ENCODE data around the gene ERMP1.

Gene ERMP1

DNA sequence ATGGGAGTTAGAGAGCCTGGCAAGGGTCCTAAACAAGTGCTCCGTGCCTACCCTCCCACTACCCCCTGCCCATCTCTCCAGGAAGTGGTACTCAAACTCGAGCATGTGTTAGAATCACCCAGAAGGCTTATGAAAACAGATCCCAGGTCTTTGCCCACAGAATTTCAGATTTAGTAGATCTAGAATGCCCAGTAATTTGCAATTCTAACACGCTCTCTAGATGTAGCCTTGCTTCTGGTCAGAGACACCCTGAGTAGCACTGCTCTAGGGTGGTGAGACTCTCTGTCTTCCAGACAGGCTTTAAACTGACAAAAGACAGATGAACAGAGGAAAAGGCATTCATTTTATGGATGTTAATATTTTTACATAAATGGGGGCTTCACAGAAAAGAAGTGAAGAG is 20.7 kb upstream of the ERMP1 start:
- no peak for DNase-seq (ENCODE audit: low read depth in 1 of 2, low spot score in 1 of 2)

DNA sequence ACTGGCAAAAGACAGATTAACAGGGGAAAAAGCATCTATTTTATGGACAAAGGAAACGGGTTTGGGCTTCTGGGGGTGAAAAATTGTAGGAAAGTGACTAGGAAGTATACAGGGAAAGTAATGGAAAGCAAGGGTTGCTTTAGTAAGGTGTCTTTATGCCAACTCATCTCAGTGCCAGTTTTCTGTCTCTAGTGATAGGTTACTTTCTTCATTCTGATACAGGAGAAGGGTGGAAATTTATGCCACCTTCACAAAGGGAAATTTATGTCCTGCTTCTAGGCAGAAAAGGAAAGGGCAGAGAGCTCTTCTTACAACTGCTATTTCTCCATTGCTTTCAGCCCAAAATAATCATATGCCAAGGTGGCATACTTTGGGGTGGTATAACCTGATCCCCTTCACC is 20.1 kb upstream of the ERMP1 start:
- no peak for DNase-seq (ENCODE audit: low read depth in 1 of 2, low spot score in 1 of 2)

DNA sequence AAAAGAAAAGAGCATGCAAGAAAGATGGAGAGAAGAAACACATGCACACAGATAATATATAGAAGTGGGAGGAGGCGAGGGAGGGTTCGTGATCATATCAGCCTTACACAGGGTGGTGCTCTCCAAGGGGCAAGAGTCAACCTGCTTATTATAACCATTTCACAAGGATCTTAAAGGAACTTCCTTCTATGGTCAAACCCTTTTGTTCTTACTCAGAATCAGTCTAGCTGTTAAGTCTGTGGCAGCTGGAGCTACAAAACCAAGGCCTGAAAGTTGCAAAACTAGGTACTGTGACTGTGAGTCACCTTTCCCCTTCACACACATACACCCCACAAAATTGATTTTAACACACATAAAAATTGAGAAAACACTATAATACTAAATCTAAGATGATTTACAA is 18.5 kb upstream of the ERMP1 start:
- peak in 1 of 2 donors; percentile 51 for DNase-seq (ENCODE audit: low read depth in 1 of 2, low spot score in 1 of 2)

DNA sequence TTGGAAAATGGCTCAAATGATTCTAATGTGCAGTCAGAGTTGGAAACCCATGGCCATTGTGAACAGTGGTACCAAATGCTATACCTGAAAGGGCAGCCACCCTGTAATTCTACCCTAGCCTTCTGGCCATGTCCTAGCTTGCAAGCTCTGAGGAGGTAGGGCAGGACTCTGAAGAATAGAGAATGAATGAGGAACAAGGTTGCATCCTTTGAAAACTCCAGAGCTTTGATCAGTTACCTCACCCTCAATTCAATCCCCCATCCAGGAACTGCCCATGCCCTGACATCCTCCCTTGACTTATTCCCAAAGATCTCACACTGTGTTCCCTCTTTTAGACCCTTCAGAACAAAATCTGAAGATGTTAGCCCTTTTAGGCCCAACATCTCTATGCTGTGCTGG is 17.8 kb upstream of the ERMP1 start:
- no peak for DNase-seq (ENCODE audit: low read depth in 1 of 2, low spot score in 1 of 2)

DNA sequence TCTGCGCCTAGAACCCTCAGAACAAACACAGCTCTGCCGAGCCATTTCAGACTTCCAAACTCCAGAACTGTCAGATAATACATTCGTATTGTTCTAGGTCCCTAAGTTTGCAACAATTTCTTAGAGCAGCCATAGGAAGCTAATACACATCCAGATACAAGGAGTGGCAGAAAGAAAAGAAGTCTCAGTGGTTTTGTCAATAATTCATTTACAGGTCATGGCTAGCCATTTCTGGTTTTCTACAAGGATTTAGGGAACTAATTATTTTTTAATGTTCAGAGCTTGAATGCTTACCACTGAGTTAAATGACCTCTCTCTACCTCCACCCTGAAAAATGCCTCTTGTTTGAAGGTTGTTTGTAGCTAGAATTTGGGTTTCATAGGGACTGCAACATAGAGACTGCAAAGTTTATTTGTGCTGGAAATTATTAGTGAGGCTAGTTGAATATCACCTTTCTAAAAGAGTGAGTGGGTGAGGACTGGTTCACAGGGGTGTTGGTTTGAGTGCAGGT is 15.5 kb upstream of the ERMP1 start:
- DNase-seq (ENCODE audit: low read depth in 1 of 2, low spot score in 1 of 2) = no peak

DNA sequence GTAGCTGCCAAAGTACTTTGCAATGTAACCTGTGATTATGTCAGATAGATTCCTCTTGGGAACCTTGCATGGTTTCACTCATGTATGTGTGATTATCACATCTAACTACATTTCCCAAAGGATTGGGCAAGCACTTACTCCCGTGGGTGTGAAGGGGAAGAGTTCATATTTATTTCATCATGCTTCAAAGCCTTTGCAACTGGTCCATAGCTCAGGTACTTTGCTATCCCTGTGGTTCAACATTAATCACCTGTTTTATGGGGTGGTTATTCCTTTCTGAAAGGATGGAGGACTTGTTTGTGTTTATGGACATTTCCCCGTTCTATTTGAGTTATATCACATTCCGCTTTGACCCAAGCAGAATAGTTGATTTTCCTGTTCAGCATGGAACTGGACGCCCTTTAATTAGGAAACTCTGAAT is 13.6 kb upstream of the ERMP1 start:
- DNase-seq (ENCODE audit: low read depth in 1 of 2, low spot score in 1 of 2) = no peak

DNA sequence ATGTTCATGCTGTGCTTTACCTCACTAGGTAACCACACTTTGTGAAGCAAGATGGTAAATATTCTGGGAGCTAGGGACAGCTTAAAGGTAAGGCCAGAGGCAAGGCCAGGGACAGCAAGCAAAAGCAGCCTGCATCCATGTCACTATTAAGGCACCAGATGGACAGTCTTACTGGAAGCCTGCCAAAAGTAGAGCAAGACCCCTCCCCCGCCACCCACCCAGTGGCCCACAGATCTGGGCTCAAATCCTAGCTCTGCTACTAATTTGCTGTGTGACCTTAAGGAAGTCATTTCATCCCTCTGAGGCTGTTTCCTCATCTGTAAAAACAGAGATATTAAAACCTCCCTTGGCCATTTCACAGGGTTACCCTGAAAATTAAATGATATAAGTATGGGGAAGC is 13.2 kb upstream of the ERMP1 start:
- no peak for DNase-seq (ENCODE audit: low read depth in 1 of 2, low spot score in 1 of 2)

DNA sequence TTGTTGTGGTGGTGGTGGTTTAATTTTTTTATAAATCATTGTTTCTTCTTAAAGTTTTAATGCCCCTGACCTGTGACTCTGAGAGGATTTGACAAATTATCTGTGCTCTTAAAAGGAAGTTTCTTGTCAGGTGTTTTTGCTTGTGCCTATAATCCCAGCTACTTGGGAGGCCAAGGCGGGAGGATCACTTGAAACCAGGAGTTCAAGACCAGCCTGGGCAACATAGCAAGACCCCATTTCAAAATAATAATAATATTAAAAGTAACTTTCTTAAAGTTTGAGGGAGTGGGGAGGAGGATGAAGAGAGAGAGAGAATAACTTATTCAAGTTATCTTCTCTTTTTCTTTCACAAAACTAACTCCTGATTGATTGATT is 12.2 kb upstream of the ERMP1 start:
- DNase-seq (ENCODE audit: low read depth in 1 of 2, low spot score in 1 of 2) = no peak

DNA sequence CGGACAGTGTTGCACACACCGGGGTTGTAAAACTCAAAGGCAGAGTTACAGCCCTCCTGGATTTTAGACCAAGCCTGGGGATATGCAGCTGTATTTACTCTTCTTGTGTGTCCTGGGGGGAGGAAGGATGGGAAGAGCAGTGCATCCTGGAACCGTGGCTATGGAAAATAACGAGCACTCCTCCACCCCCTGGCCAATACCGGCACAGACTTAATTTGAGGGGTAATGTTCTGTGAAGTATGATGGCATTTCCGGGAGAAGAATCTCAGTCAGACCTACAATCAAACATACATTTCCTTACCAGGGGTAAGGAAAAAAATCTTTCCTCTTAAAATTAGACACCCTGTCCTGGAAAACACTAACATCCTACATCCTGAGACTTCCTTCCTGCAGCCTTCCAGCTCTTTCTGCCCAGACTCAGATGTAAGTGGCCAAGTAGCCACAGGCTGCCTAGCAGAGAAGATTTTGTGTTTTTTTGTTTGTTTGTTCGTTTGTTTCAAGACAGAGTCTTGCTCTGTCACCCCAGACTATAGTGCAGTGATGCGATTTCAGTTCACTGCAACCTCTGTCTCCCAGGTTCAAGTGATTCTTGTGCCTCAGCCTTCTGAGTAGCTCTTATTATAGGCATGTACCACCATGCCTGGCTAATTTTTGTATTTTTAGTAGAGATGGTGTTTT is 11.0 kb upstream of the ERMP1 start:
- DNase-seq (ENCODE audit: low read depth in 1 of 2, low spot score in 1 of 2) = no peak

DNA sequence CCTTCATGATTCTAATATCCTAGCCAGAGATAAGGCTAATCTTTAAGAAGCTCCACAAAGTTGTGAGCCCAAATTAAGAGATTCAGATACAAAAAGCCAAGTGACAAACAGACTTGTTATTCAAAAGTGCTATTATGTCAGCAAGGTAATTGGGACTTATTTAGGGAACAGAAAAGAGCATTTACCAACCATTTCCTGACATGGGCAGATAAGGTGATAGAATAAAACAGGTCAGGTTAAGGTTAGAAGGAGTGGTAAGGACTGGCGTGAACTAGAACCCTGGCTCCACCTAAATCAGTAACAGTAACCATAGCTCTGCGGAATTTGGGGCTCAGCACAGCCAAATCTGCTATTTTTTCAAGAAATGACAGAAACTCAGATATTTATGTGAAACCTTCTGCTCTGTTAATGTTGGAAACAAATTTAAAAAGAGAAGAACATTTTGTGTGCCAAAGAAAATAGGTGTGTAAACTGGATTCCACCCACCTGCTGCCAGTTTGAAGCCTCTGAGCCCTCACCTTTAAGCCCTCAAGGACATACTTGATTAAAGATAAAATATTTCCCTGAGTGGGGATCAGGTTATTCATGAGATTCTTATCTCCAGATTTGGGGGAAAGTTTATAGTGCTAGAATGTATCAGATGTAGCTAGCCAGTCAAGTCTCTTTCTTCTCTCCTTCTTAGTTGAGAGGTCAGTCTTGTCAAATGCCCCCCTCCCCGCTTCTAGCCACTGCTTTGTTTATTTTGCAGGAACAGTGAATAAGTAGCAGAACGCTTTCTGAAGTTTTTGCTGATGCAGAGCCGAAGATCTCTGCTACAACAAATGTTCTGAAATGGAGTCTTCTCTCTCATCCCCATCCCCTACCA is 10.2 kb upstream of the ERMP1 start:
- DNase-seq (ENCODE audit: low read depth in 1 of 2, low spot score in 1 of 2) = no peak

DNA sequence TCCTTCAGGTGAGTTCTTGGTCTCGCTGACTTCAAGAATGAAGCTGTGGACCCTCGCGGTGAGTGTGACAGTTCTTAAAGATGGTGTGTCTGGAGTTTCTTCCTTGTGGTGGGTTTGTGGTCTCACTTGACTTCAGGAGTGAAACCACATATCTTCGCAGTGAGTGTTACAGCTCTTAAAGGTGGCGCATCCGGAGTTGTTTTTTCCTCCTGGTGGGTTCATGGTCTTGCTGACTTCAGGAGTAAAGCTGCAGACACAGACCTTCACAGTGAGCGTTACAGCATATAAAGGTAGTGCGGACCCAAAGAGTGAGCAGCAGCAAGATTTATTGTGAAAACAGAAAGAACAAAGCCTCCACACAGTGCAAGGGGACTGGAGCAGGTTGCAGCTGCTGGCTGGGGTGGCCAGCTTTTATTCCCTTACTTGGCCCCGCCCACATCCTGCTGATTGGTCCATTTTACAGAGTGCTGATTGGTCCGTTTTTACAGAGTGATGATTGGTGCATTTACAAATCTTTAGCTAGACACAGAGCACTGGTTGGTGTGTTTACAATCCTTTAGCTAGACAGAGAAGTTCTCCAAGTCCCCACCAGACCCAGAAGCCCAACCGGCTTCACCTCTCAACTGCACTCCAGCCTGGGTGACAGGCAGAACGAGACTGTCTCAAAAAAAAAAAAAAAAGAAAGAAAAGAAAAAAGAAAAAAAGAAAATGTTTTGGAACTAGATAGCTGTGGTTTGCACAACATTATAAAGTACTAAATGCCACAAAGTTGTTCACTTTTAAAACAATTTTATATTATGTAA is 9.1 kb upstream of the ERMP1 start:
- DNase-seq (ENCODE audit: low read depth in 1 of 2, low spot score in 1 of 2) = peak in 1 of 2 donors; percentile 42

DNA sequence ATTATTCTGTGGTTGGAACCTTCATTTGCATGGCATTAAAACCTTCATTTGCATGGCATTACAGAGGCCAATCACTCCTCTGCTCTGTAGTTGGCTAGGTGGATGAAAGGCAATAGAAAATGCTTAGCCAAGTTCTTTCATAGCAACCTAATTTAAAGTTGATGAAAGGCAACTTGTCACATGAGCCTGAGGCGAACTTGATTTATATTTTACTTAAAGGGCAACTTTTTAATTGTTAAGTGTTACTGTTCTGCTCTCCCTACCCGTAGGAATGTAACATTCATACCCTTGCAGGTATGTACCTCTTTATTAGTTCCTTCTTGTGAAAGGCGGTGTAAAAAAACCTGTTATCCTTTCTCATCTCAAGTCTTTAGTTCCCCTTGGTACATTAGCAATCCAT is 7.9 kb upstream of the ERMP1 start:
- no peak for DNase-seq (ENCODE audit: low read depth in 1 of 2, low spot score in 1 of 2)

DNA sequence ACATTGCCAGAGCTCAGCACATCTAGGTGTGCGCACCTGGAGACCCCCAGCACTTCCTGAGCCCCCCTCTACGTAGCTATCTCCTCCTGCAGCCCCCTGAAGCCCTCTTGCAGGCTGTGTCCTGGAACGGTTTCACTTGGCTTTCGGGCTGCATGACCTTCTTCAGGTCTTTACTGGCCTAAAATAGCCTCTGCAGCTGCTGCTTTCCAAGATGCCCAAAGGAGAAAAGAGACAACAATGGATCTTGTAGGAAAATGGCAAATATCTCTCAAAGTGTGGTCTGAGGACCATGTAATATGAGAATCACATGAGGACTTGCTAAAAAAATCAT is 6.6 kb upstream of the ERMP1 start:
- DNase-seq (ENCODE audit: low read depth in 1 of 2, low spot score in 1 of 2) = no peak

DNA sequence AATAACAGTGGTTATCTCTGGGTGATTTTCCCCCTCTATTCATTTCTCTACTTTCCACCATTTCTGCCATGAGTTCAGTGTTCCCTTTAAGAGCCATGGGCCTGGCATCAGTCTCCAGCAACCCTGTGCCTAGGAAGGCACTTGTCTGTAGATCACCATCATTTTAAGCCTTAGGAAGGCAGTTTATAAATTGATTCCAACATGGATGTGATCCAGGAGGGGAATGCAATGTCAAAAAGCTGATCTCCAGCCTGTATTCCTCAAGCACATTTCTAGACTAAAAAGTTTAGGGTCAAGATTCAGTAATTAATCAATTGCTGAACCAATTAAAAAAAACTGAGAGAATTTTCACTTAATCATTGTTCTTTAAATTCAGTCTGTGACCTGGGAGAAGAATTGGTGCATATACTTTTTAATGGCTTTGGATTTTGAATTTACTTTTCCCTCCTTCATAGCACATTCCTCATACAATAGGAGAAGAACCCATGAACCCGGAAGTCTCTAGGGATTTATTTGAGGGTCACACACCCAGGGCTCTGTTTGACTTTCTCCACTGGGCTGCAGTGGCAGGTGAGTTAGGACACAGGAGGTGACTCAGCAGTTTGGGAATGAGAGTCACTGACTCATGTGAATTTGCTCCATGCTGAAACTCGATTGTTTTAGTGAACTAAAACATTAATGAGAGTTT is 6.1 kb upstream of the ERMP1 start:
- DNase-seq (ENCODE audit: low read depth in 1 of 2, low spot score in 1 of 2) = no peak

DNA sequence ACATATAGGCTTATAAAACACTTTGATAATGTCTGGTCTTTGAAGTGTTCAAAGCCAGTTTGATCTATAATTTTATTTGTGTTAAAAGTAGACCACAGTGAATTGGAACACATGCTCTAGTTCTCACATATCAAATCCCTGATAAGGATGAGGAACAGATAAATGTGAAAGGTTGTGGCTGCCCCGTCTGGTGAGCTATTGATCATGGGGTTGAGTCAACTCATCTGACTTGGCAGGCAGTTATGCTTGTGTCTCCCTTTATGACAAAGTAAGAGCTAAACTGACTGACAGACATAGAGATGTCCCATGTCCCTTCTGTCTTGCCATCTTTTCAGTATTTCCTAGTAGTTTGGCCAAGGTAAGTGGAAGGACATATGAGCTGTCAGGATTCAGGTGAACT is 2.9 kb upstream of the ERMP1 start:
- no peak for DNase-seq (ENCODE audit: low read depth in 1 of 2, low spot score in 1 of 2)

DNA sequence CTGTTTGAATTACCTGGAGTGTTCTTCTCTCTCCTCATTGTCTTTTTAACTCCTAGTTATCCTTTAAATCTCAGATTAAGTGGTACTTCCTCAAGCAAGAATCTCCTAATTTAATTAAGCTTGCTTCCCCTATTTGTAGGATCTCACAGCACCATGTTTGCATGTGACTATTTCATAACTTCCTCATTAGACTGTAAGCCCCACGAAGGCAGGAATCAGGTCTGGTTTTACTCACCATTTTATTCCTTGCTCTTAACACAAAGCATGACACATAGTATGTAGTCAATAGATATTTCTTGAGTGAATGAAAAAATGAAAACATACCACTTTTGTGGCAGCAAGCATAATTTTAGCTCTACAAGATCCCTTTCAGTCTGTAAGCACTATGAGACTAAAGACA is 1.3 kb upstream of the ERMP1 start:
- DNase-seq (ENCODE audit: low read depth in 1 of 2, low spot score in 1 of 2) = no peak

DNA sequence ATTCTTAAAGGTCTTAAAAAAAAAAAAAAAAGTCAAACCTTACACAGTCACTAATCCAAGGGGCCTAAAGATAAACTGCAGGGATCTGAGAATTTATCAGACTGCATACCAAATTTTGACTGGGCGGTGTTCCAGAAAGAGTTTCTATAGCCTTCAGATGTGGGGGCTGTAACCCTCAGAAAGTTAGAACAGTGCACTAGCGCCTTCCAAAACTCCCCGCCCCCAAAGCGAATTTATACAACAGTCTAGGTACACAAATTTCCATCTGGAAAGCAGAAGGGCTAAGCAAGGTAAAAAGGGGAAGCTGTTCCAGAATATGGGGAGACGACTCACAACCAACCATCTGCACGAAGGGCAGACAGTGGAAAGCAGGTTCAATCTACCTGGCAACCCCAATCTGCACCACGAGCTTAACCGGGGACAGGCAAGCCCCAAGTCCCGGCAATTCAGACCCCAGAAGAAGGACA is 813 bp downstream of the ERMP1 start:
- no peak for DNase-seq (ENCODE audit: low read depth in 1 of 2, low spot score in 1 of 2)

DNA sequence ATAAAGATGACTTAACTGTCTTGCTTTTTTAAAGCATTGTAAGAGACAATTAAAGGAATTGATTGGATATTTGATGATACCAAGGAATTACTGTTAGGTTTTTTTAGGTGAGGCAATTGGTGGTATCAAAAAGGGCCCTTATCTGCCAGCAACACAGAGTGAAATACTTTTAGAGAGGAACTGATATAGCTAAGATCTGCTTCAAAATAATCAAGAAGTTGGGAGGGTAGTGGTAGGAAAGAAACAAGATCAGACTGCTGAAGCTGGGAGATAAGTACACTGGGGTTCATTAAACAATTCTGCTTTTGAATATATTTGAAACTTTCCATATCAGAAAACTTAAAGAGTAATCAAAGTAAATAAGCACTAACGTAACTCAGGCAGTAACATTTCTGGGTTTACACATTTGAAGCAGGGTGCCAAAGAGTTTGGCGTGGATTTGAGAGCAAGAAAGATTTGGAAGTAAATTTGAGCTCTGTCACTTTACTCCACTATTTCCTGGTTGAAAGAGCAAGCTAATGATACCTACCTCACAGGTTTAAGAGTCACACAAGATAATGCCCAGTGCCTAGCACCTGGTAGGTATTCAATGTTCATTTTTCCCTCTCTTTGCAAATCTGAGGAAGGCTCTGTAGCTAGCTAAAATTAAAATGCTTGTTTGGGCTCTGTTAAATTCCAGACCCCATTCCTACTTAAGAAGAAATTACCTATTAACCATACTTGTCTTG is 6.9 kb downstream of the ERMP1 start:
- DNase-seq (ENCODE audit: low read depth in 1 of 2, low spot score in 1 of 2) = no peak

DNA sequence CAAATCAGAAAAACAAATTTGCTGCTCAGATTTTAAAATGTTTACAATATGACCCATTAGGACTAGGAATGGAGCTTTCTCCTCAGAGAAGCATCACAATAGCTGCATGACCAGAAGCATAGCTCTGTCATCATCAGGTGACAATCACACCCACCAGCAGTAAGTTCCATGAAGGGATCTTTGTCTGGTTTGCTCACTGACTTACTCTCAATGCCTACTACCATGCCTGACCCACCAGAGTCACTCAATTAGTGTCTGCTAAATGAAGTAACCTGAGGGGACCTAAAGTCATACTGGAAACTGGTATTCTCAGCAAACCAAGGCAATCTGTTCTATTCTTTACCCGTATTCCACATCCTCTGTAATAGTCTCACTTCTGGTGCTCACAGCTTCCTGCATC is 7.7 kb downstream of the ERMP1 start:
- DNase-seq (ENCODE audit: low read depth in 1 of 2, low spot score in 1 of 2) = no peak

DNA sequence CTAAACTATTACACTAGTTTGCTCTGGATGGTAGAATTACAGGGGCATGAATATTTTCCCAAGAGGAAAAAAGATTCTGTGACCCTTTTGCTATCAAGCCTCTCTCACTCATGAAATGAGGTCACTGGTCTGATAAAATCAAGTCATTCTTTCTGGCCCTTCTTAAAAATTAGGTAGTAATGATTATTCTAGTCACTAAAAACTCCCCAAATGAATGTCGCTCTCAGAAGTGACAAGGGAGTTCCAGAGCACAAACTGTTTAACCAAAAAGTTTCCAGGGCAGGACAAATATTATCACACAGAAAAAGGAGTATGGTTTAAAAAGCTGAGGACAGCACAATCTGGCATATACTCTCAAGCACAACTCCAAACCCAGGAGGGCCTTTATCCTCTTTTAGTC is 12.5 kb downstream of the ERMP1 start:
- no peak for DNase-seq (ENCODE audit: low read depth in 1 of 2, low spot score in 1 of 2)

DNA sequence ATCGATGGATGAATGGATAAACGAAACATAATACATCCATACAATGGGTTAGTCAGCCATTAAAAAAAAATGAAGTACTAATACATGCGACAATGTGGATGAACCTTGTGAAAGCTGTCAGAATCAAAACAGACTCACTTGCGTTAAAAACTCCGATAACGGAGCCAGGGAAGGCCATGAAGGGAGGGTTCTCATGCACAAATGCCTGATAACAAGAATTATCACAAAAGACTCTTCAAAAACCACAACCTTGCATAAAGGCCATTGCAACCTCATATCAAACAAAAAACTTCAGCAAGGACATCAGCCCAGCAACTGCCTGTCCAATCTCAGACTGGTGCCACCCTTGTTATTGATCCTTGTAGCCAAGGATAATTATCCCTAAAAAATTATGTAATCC is 13.7 kb downstream of the ERMP1 start:
- no peak for DNase-seq (ENCODE audit: low read depth in 1 of 2, low spot score in 1 of 2)
